ENCODE measurements around the gene ACOT6. TPM values are rescaled to one million over a fixed set of nuclear protein-coding genes. Genes with fewer than 3 reads are reported as not detected.

Gene ACOT6
- total RNA-seq = not detected in 2 replicates

DNA sequence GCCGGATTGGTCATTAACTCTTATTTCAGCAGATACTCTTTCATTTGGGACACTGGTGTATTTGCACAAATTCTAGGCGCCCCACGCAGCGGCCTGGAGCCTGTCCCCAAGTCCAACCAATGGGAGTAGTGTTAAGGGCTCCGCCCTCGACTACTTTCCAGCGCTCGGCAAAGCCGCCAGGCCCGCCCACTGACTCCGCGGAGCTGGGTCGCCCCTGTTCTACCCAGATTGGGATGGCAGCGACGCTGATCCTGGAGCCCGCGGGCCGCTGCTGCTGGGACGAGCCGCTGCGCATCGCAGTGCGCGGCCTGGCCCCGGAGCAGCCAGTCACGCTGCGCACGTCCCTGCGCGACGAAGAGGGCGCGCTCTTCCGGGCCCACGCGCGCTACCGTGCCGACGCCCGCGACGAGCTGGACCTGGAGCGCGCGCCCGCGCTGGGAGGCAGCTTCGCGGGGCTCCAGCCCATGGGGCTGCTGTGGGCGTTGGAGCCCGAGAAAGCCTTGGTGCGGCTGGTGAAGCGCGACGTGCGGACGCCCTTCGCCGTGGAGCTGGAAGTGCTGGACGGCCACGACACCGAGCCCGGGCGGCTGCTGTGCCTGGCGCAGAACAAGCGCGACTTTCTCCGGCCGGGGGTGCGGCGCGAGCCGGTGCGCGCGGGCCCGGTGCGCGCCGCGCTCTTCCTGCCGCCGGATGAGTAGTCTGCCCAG, at the start of gene ACOT6:
Gene ACOT6, plus strand, starts transcription at position 179 of the 707 bp plus-strand sequence. Its CDS starts 55 bp downstream, at position 234.

DNA sequence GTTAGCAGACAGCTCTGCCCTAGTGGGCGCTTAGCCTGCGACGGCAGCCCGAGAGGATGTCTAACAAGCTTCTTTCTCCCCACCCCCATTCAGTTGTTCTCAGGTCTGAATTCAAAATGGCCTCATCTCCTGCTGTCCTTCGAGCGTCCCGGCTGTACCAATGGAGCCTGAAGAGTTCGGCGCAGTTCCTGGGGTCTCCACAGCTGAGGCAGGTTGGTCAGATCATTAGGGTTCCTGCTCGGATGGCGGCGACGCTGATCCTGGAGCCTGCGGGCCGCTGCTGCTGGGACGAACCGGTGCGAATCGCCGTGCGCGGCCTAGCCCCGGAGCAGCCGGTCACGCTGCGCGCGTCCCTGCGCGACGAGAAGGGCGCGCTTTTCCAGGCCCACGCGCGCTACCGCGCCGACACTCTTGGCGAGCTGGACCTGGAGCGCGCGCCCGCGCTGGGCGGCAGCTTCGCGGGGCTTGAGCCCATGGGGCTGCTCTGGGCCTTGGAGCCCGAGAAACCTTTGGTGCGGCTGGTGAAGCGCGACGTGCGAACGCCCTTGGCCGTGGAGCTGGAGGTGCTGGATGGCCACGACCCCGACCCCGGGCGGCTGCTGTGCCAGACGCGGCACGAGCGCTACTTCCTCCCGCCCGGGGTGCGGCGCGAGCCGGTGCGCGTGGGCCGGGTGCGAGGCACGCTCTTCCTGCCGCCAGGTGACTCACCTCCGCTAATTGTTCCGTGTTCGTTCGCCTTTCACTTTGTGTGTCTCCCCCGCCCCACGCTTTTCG, 42.9 kb upstream of the ACOT6 start, which contains the start of gene ACOT2:
Gene ACOT2, plus strand, starts transcription at position 29 of the 774 bp plus-strand sequence. Its CDS starts 28 bp downstream, at position 57.

GRCh38 chr14:73591690-73592449, 20.4 kb upstream of the ACOT6 start, which contains the start of gene ACOT4:
Gene ACOT4, plus strand, starts transcription at chr14:73591873. Its CDS starts 87 bp downstream, at chr14:73591960.

DNA sequence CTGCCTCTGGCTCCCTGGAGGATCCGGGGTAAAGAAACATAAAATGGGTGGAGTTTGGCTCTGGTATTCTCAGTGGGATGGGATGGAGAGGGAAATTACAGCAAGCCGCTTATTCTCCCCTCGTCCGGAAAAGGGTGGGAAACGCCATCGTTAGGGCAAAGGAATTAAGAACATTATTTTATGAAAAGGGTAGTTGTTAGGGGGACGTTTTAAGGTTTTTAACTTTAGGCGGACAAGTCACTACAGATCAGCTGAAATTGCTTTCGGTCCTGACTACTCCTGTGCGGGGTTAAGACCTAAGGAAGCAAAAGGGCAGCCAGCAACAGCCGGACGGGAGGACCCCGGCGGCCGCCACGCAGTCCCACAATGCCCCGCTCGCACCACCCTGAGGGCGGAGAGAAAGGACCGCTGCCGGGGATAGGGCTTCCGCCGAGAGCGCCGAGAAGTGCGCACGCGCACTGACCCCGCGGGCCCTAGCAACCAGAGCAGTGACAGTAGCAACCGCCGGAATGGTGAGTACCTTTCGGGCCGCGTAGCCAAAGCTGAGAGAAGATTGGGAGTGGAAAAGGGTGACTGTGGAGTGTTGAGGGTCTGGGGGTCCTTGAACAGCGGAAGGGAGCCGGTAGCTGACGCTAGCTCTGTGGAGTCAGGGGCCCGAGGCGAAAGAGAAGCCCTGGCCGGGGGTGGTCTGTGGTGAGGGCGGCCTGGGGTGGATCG, 32.4 kb downstream of the ACOT6 start, which contains the start of gene DNAL1:
Gene DNAL1, plus strand, starts transcription at position 456 of the 717 bp plus-strand sequence. Its CDS starts 54 bp downstream, at position 510.

Other genes with a start within 250 kb of the ACOT6 start
- gene NUMB, start 154.0 kb upstream of the ACOT6 start, total RNA-seq = 64.6 and 94.4 TPM in 2 replicates
- 14.6 and 16.8 TPM in 2 replicates for gene RIOX1, start 121.6 kb upstream of the ACOT6 start, total RNA-seq
- 0.60 and 1.8 TPM in 2 replicates for gene ACOT1, start 75.4 kb upstream of the ACOT6 start, total RNA-seq
- gene HEATR4, start 53.6 kb upstream of the ACOT6 start, total RNA-seq = 0.09 TPM in 1 of 2 replicates, not detected in the other
- 8.8 and 18.3 TPM in 2 replicates for gene ACOT2, start 43.3 kb upstream of the ACOT6 start, total RNA-seq
- gene ACOT4, start 20.6 kb upstream of the ACOT6 start, total RNA-seq = 0.09 and 0.33 TPM in 2 replicates
- gene DNAL1, start 32.5 kb downstream of the ACOT6 start, total RNA-seq = 4.4 and 6.5 TPM in 2 replicates
- gene PNMA1, start 101.9 kb downstream of the ACOT6 start, total RNA-seq = 15.1 and 18.9 TPM in 2 replicates
- gene PTGR2, start 239.3 kb downstream of the ACOT6 start, total RNA-seq = 1.6 and 2.0 TPM in 2 replicates